SH-SY5Y (cell line): ENCODE measurements around the gene HAS3.
A peak's percentile ranks its signal among the peaks of the same experiment; 100 is the strongest.

ENCODE experiments used
- GATA2 ChIP-seq: IDR thresholded peaks from 2 replicates; pipeline ENCODE4 v1.6.1; 2011; ENCODE audit warnings: mild to moderate bottlenecking, low read depth, low read length
- GATA3 ChIP-seq: IDR thresholded peaks from 2 replicates; pipeline ENCODE4 v1.6.1; 2011; ENCODE audit warnings: low read depth, mild to moderate bottlenecking, low read length, moderate library complexity

HAS3 gene

DNA sequence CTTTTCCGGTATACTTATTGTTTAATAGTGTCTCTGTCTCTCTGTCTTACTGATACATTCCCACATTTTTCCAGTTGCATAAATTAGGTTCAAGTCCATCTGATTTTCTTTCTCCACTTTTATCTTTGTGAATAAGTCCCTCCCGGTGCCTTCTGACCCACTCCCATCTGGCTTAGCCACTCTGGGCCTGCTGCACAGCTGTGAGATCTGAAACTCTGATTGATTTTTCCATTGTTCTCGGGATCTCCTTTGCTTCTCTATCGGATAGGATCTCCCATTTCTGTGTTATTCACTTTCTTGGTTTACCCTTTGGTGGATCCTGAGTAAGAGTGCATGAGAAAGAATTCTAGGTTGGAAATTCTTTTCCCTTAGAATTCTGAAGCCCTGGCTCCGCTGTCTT is 35.6 kb downstream of the HAS3 start:
- TF ChIP-seq GATA3: peak; percentile 35; the same call in 1 of the 2 replicates
- peak; percentile 71 for TF ChIP-seq GATA2

DNA sequence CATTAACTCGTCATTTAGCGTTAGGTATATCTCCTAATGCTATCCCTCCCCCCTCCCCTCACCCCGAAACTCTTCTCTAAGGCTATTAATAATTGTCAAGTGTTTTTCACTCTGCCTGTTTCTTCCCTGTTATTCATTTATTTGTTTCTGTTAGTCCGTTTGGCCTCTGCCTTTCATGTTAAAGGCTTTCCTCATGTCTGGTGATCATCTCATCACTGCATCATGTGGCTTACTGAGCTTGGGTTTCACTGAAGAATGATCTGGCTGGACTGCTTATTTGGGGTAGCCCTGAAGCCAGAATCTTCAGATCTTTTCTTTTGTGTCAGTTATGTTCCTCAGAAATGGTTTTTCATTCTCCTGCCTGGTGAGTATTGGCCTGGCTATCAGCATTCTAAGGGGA is 36.5 kb downstream of the HAS3 start:
- TF ChIP-seq GATA3 (no peak), GATA2 (no peak)

DNA sequence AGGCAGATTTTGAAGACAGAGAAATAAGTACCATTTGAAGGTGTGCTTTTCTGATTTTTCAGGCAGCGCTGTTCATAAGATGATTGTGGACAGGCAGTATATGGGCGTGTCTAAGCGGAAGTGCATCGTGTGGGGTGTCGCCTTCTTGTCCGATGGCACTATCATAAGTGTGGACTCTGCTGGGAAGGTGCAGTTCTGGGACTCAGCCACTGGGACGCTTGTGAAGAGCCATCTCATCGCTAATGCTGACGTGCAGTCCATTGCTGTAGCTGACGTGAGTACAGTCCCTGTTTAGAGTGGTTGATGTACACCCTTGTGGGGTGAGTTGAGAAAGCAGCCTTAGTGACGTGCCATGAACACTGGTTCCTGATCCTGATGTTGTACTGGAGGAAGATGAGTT is 37.7 kb downstream of the HAS3 start:
- no peak for TF ChIP-seq GATA3
- TF ChIP-seq GATA2: no peak

DNA sequence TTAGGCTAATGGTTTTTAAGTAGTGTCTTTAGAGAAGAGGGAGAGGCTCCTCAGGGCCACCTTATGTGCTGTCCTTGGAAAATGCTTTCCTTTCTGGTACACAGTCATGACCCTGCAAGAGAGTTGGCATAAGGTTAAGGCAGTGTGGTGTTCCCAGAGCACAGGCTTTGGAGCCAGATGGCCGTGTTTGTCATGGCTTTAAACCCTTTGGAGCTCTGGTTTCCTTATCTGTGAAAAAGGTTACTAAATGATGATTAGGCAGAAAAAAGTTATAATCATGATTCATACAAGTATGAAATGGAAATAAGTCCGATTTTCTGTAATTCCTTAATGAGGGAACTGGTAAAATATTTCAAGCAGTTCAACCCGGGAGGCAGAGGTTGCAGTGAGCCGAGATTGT is 40.2 kb downstream of the HAS3 start:
- no peak for TF ChIP-seq GATA2
- no peak for TF ChIP-seq GATA3

DNA sequence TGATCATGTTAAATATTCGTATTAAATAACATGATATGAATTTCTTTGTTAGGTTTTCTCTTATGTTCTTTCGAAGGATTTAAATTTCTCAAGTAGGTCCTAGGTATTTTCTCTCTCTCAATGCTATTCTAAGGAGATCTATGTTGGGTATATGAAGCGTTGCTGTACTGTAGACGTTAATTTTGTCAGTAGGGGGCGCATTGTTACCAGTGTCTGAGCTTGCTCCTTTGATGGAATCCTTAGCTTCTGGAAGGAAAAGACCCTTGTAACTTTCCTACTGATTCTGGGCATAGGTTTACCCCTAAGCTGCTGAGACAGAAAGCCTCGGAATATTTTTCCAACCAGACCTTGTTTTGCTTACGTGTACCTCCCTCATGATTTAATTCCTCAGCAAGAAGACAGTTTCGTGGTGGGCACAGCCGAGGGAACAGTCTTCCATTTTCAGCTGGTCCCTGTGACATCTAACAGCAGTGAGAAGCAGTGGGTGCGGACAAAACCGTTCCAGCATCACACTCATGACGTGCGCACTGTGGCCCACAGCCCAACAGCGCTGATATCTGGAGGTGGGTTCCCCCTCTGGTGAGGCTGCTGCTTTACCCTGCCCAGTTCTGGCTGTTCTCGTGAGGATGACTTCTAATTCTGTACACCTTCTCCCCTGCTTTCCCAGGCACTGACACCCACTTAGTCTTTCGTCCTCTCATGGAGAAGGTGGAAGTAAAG is 44.9 kb downstream of the HAS3 start:
- TF ChIP-seq GATA3 (no peak), GATA2 (no peak)

DNA sequence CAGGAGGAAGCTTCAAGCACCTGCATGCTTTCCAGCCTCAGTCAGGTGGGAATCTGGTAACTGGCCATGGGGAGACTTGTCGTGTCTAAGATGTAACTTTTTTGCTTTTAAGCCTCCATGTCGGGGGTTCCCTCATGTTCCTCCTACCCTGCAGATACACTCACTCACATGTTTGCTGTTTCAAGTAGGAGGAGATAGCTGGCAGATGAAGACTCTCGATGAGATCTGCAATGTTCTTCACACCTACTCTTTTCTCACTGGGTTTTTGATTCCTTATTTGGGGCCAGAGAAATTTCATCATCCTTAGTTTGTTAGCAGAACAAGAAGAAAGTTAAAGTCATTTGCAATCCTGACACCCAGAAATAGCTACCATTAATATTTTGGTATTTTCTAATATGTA is 51.7 kb downstream of the HAS3 start:
- TF ChIP-seq GATA2 (no peak), GATA3 (no peak)

DNA sequence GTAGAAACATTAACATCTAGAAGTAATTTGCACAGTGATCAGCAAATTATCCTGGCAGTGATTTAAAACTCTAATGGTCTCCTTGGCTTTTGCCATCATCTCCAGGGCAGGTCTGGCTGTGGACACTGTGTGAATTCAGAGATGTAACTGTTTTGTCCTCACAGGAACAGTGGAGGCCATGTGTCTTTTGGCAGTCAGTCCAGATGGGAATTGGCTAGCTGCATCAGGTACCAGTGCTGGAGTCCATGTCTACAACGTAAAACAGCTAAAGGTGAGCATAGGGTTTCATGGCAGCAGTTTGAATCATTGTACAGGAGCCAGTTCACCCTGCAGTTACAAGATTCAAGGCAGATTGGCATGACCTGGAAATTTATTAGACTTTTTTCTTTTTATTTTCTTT is 54.7 kb downstream of the HAS3 start:
- no peak for TF ChIP-seq GATA2
- TF ChIP-seq GATA3: no peak

DNA sequence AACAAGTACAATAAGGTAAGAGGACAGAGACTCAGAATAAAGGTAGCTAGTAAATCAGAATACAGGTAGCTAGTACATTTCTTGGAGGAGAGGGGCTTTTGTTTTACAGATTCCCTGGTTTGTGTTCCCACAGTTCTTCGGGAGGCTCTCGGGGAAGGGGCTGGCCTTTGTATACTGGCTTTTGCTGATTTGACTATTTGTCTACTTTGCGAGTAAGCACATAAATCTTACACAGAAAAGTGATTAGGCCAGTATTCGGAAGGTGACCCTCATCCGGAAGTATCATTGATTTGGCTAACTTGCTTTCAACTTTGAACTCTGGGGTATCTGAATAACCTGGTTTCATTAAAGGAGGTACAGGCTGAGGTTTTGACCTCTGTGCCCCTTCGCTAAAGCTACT is 60.1 kb downstream of the HAS3 start:
- TF ChIP-seq GATA2 (no peak), GATA3 (no peak)

DNA sequence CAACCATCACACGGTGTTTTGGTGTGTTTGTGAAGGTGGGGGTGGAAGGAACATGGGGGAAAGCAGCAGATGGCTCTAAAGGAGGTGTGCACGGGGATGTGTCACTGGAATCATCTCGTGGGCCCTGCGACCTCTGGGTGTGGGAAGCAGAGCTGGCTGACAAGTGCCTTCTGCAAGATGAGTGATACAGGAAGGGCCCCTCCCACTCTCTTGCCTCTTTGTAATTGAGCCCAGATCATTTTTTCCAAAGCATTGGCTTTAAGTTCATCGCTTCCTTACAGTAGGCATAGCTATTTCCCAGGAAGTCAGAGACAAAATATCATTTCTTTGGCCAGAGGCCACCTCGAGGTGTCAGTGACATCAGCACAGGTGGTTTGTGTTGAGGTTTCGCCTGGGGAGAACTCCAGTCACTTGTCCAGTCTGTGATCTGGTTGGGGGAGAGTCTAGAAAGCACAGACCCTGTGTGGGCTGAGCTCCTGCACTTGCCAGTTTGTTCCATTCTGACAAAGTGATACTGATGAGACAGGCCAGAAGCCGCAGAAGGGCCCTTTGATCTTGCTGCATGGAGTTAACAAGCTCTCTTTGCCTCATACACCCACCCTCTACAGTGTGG is 60.9 kb downstream of the HAS3 start:
- TF ChIP-seq GATA2: no peak

DNA sequence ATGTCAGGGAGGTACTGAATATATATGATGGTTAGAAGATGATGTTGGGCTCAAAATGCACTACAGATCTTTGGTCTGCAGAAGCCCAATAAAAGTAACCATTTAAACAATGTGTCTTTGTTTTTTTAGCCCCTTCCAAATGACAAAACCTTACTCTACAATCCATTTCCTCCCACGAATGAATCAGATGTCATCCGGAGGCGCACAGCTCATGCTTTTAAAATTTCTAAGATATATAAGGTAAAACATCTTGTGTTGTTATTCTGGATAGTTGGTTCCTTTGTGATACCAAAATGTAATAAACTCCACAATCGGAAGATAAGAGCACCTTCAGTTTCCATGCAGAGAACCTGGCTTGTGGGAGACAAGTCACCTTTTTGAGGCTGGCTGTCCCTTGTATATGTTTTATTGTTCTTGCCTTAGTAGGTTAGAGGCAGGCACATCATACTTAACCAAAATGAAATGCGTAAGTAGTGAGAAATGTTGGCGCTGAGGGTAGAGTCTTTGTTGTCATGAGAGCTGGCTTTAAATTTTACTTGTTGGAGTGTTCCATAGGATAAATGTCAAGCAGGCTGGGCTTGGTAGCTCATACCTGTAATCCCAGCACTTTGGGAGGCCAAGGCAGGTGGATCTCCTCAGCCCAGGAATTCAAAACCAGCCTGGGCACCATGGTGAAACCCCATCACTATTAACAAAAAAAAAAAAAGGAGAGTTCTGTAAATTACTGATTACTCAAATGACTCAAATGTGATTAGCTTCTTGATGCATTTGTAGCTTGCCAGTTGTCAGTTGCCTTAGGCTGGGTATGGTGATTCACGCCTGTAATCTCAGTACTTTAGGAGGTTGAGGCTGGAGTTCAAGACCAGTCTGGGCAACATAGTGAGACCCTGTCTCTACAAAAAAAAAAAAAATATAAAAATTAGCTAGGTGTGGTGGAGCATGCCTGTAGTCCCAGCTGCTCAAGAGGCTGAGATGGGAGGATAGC is 61.8 kb downstream of the HAS3 start:
- TF ChIP-seq GATA2: no peak
- TF ChIP-seq GATA3: no peak
